NCI-H226 (cell line): ENCODE data around the gene NTMT1.
A peak's percentile ranks its signal among the peaks of the same experiment; 100 is the strongest.
"Not testable (repeated sequence)": the region's sequence is repeated elsewhere in the genome, so short reads cannot be mapped to it uniquely, and the experiment has no call there.

Experiments used
- DNase-seq: peaks from one replicate; pipeline ENCODE4 v3.0.0-alpha.2; 2015

Gene NTMT1

GRCh38 chr9:129615407-129616285, 10.3 kb upstream of the NTMT1 start:
- DNase-seq: no peak

DNA sequence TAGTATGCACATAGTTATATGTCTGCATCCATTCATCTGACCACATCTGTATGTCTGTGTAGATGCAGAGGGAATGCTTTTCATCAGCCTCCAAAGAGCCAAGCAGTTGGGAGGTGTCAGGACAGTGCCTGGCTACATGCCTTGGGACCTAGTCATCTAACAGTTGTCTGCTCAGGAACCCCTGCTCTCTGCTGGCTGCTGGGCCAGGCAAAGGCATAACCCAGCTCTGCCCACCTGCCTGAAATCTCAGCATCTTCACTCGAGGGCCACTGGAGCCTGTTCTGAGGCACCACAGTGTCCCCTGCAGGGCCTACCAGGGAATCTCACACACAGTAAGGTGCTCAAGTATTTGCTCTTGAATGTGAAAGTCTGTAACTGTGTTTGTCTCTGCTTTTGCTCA, 8.8 kb upstream of the NTMT1 start:
- DNase-seq: peak; percentile 53

DNA sequence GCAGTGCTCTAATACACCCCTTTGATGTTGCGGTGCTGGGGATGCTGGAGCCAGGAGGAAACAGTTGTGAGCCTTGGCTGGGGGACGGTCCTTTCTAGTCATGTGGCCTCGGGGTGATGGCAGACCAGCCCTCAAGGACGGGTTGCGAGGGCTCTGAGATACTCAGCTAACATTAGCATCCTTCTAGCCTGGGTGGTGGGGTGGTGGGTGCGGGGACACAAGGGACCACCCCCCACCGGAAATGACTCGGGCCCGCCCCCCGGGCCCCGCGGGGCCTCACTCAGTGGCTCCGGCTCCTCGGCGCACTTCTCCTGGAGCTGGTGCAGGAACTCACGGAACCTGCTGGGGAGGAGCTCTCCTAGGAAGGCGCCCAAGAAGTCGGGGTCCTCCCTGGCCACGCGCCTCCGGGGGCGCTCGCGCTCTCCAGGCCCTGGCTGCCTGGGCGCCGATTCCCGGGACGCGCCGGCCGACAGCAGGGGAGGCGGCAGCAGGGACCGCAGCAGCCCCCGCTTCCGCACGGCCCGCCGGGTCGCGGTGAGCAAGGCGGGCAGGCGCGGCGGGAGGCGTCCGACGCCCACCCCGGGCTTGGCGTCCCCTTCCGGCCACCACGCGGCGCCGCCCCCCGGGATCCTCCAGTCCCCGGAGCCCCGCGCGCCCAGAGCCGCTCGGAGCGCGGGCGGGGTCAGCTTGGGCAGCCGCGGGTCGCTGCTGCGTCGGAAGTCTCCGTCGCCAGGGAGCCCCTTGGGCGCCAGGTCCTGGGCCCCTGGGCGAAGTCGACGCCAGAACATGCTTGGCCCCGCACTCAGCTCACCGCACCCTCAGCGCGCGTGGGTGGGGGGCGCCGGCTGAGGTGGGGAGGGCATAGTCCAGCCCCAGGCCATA, 5.9 kb upstream of the NTMT1 start:
- no peak for DNase-seq

DNA sequence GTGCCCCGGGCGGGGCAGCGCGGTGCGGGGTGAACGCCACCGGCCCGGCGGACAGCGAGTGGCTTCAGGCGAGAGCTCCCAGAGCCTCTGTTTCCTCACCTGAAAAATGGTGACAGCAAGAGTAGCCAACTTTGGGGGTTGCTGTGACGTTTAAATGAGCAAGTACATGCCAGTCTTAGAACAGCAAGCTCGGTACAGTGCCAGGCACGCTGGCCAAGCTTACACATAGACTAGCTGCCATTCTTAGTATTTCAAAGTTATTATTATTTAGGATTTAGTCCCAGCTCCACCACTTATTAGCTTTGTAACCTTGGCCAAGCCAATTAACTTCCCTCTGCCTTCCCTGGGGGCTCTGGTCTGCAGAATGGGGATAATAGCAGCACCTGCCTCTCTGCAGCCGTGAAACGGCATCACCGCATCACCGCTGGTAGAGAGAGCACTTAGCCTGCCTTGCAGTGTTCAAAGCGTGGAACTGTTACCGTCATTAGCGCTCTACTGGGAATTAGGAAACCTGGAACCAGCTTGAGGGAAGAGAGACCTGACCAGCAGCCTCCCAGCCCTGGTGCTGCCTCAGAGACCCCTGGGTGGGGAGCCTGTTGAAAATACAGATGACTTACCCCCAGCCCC, 5.2 kb upstream of the NTMT1 start, which contains the start of gene C9orf50:
C9orf50 (minus strand) TSS at position 433 of the 627 bp plus-strand sequence. CDS start 527 bp downstream, outside the sequence.
- DNase-seq: no peak

GRCh38 chr9:129623331-129623730, 2.6 kb upstream of the NTMT1 start:
- no peak for DNase-seq

DNA sequence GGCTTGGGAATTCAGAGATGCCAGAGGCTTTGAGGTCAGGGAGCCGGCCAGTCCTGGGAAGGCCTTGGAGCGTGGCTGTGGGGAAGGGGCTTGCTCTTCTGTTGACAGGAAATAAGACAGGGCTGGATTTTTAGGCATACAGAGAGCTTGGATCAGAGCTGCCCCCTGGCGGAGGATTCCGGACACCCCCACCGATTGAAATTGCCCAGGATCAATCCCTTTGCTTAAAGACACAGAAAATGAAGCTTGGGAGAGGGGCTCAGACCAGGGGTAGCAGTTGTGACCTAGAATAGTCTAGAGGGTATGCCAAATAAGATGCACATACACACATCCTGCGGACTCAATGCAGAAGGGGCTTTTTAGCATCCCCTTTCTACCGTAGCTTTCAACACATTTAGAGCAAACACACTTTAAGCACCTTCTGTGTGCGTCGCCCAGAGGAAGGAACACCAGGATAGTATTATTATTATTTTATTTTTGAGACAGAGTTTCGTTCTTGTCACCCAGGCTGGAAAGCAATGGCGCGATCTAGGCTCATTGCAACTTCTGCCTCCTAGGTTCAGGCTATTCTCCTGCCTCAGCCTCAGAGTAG, 1.7 kb upstream of the NTMT1 start:
- no peak for DNase-seq

DNA sequence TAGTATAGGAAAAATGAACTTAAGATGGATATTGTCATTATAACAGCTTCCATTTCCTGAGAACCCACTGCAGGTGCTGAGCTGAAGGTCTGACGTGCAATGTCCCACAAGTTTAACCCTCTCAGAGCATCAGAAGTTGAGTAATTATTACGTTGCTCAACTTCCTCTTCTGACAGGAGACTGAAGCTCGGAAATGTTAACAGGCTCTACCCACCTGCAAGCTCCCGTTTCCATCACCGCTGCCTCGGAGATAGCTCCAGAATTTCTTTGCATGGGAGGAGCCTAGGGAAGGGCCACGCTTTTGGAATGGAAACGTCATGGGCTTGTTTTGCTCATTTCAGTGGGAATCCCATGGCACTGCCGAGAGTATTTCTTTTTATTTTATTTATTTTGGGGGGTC, 1.0 kb upstream of the NTMT1 start:
- peak; percentile 69 for DNase-seq

- peak; percentile 89 for DNase-seq
Observed at GRCh38 chr9:129626625-129627284, 792 bp downstream of the NTMT1 start.

DNA sequence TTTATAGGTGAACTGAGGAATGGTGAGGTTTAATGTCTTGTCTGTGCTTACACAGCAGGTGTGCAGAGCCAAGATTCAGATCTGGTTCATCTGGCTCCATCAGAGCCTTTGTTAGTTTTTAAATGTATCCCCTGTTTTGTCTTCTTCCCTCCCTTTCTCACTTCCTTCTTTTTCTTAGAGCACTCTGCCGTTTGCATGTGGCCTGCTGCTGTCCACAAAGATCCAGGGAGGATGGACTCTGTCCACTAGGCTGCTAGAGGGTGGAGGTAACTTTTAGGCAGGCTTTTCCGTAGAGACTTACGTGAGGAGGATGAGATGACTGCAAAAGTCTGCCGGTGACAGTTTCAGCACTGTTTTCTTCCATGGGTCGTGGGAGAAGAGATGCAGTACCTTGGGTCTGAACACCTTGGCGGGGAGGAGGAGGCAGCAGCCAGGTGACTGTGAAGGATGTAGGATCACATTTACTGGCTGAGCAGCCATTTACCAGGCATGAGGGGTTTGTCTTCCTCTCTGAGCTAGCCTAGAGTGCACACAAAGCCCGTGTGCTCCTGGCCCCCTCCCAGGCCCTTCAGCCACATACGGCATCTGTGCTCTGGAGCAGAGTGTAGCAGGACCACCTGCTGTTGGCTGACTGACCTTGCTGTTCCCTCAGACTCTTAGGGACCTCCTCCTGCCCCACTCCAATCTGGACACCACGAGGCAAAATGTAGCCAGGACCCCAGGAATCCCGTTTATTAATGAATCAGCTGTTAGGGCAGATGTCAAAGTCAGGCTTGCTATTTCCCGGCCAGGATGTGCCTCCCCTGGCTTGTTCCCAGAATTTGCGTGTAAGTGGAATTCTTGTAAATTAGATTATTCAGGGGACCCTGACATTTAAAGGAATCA, 1.8 kb downstream of the NTMT1 start:
- no peak for DNase-seq

GRCh38 chr9:129628709-129629108, 2.7 kb downstream of the NTMT1 start:
- DNase-seq: no peak

GRCh38 chr9:129629251-129629820, 3.4 kb downstream of the NTMT1 start:
- no peak for DNase-seq

GRCh38 chr9:129630967-129631673, 5.2 kb downstream of the NTMT1 start:
- DNase-seq: no peak

GRCh38 chr9:129631674-129632129, 5.7 kb downstream of the NTMT1 start:
- no peak for DNase-seq

DNA sequence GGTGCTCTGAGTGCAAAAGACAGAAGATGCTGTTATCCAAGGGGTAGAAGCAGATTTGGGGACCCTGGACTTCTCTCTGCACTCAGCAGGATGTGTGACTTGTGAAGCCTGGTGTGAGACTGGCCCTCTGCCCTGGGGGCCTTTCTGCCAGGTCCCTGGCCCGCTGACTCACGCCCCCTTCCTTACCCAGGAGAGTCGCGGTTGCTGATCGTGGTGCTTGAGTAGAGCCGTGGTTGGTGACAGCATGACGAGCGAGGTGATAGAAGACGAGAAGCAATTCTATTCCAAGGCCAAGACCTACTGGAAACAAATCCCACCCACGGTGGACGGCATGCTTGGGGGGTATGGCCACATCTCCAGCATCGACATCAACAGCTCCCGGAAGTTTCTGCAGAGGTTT, 6.5 kb downstream of the NTMT1 start:
- no peak for DNase-seq

DNA sequence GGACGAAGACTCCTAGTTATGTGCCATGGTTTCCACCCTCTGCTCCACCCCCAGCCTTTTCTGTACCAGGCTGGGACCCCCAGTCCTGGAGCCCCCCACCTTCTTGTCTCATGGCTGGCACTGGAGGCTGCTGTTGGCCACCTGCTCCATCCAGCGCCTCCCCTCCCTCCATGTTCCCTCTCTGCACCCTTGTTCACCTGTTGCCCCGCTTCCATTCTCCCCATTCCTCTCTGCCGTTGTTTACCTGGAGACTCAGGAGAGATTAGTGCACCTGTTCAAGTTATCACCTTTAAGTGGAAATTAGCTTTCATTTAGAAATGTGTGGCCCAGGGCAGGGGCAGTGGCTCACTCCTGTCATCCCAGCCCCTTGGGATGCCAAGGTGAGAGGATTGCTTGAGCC, 7.2 kb downstream of the NTMT1 start:
- no peak for DNase-seq

DNA sequence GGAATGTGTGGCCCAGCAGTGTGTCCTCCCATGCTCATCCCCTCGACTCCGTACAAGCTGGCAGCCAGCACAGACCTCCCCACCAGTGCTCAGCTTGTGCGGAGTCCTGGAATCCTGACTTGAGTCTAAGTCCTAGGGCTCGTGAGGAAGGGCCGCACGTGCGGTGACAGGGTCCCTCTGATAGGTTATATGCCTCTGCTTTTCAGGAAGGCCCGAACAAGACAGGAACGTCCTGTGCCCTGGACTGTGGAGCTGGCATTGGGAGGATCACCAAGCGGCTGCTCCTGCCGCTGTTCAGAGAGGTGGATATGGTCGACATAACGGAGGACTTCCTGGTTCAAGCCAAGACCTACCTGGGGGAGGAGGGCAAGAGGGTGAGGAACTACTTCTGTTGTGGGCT, 7.9 kb downstream of the NTMT1 start:
- no peak for DNase-seq

DNA sequence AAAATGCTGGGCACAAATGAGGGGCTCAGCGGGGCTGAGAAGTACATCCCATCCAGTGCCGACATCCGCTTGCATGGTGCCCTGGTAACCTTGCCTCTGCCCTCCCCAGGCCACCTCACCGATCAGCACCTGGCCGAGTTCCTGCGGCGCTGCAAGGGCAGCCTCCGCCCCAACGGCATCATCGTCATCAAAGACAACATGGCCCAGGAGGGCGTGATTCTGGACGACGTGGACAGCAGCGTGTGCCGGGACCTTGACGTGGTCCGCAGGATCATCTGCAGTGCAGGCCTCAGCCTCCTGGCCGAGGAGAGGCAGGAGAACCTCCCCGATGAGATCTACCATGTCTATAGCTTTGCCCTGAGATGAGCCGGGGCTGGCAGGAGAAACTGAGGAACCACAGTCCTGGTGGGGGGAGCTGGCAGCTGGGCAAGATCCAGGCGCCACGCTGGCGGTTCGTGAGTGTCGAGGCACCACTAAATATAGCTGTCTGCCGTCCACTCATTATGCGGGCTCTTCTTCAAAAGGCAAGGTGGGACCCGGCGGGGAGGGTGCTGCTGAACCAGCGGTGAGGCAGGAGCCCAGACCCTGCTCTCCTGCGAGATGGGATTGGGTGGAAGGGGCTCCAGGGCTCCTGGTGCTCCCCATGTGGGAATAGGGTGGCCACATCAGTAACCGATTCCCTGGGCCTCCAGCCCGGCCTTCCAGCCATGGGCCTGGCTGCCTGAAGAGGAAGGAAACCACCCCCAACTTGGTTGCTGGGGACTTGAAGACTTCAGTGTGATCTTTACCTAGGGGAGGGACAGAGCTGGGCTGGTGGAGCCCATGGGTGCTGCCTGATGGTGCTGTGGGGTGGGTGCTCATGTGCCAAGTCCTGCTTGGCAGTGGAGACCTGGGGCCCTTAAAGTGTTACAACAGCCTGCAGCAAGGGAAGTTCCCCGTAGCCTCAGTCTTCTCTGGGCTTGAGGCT, 9.4 kb downstream of the NTMT1 start:
- no peak for DNase-seq

DNA sequence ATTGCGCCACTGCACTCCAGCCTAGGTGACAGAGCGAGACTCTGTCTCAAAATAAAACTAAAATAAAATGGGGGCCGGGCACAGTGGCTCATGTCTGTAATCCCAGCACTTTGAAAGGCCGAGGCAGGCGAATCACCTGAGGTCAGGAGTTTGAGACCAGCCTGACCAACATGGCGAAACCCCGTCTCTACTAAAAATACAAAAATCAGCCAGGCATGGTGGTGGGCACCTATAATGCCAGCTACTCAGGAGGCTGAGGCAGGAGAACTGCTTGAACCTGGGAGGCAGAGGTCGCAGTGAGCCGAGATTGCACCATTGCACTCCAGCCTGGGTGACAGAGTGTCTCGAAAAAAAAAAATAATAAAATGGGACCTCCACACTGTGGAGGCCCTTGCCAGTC, 10.4 kb downstream of the NTMT1 start:
- DNase-seq: not testable (repeated sequence)

GRCh38 chr9:129637102-129637501, 11.1 kb downstream of the NTMT1 start:
- no peak for DNase-seq
